Esophagus muscularis mucosa (tissue), 4 donors: Measurements from ENCODE around the gene ZBTB4.

Experiments used
- CTCF ChIP-seq, 3 experiments: fragments of 200-600 bp in 2 of 3; fragments of 450-650 bp in 1 of 3; sonication (generic) in 2 of 3; IDR thresholded peaks; one replicate each; pipeline ENCODE4 v1.5.1; 2017 to 2019; ENCODE audit warnings: antibody characterized with exemption in 3 of 3, mild to moderate bottlenecking in 2 of 3, moderate library complexity in 1 of 3
- EP300 ChIP-seq: sonication (generic); formaldehyde crosslinking; IDR thresholded peaks from one replicate; pipeline ENCODE4 v1.6.1; 2017; ENCODE audit warnings: antibody characterized with exemption
- POLR2A ChIP-seq: fragments of 450-650 bp; IDR thresholded peaks from one replicate; pipeline ENCODE4 v1.6.1; 2017; ENCODE audit warnings: antibody characterized with exemption, moderate library complexity, mild to moderate bottlenecking, low read depth
- POLR2AphosphoS5 ChIP-seq, 2 donors: sonication (generic); formaldehyde crosslinking; IDR thresholded peaks; one replicate each; pipeline ENCODE4 v1.6.1; 2017; ENCODE audit warnings: antibody characterized with exemption in 2 of 2

GRCh38 chr17:7476494-7476893 lies 2.9 kb downstream of the ZBTB4 start:
- TF ChIP-seq CTCF (IDR thresholded peaks at IDR 0.05) = no peak
- TF ChIP-seq EP300 = no peak
- no peak for TF ChIP-seq POLR2A
- no peak for TF ChIP-seq POLR2AphosphoS5 (IDR thresholded peaks at IDR 0.05)
